CD4-positive, alpha-beta T cell treated with Interleukin-17A for 4 hours (primary cell): Measurements from ENCODE around the gene CFAP221.

Experiments
- DNase-seq: peaks from one replicate; pipeline ENCODE4 v3.0.0-alpha.2; 2020; ENCODE audit warnings: mixed read lengths

CFAP221 gene

GRCh38 chr2:119702918-119703401 is 158.7 kb downstream of the CFAP221 start:
- peak; percentile 76 for DNase-seq

- DNase-seq: no peak
Measured at GRCh38 chr2:119703526-119703925, 159.3 kb downstream of the CFAP221 start.

- DNase-seq: no peak
Measured at GRCh38 chr2:119704670-119705120, 160.4 kb downstream of the CFAP221 start.

DNA sequence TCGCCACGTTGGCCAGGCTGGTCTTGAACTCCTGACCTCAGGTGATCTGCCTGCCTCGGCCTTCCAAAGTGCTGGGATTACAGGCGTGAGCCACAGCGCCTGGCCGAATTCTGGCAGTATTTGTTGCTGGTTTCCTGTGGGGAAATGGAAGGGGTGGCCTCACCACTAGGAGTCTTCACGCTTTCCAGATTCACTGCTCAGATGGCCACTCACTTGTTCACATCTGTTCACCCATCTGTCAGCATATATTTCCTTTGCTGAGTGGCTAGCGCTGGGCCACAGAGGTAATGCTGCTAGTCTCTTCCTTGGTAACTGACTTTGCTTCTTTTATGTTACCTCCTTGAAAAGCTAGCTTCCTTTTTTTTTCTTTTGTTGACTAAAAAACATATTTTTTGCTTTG is 162.0 kb downstream of the CFAP221 start:
- DNase-seq: no peak
